HG03457 (cell line): ENCODE results near the gene GATA3.

ENCODE experiments used
- ATAC-seq: cut with Tn5 transposase; IDR thresholded peaks from one replicate; pipeline ENCODE4 v1.9.1; 2021; ENCODE audit warnings: moderate number of reproducible peaks; ENCODE audit not compliant: unreplicated experiment

The GATA3 gene

DNA sequence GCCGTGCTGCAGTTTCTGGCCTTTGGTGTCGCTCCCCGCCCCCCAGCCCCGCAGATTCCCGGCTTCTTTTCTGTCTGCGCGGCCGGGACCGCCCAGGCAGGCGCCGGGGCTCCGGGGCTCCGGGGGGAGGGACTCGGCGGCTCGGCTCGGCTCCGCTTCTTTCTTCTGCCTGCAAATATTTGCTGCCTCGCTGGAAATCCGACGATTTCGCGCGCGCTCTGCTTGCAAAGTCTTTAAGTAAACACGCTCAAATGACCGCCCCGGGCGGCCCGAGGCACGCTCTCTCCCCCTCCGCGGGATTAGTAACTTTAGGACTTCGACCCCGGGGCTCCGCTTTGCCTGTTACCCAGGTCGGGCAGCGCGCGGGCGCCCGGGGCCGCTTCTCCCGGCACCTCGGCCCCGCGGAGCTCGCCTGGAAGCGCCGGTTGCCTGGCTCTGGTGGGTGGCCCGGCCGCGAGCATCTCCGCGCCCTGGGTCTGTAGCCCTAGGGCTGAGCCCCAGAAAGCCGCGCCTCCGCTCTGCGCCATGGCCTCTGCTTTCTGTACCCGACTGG, 3.9 kb upstream of the GATA3 start:
- no peak for ATAC-seq

DNA sequence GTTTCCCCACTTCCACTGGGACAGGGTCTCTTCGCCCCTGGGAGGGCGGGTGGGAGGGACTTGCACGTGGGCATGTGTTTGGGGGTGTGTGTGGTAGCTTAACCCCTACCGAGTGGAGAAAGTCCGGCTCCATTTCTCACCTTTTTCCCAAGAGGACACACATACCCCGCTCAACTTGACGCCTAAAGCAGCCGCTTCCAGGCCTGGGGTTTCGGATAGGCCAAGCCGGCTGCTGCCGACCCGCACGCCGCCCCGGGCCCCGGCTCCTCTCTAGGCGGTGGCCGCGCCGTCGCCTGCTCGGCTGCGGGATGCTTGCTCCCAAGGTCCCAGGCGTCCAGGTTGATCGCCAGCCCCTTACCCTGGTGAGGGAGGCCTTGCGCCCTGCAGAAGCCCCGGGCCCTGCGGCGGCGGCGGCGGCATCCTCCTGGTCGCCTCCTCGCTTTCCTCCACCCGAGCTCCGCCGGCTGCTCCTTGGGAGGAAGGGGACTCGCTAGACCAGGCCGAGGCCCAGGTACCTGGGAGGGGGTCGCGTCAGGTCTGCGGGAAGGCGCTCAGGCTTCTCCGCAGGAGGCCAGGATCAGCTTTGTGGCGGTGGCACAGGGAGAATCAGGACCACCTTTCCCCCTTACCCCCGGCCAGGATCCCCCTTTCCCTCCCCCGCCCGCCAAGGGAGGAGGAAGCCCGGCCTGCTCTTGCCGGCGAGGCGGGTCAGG, 3.2 kb upstream of the GATA3 start:
- ATAC-seq, result no peak

DNA sequence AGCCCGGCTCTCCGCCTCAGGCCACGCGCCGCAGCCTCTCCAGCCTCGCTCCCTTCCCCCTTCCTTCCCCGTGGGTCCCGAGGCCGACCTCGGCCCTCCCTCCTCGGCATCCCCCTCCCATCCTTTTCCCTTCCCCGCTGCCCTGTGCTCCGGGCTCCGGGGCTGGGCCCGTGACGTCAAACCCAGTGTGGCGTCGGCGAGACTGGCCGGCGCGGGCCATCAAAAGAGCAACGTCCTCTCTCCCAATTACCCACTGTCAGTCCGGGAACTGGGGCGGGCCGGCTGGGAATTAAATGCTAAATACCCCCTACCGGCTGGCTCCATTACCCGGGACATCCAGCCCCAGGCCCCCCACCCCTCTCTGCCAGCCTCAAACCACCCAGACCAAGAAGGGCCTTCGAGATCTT, 2.6 kb upstream of the GATA3 start:
- no peak for ATAC-seq

DNA sequence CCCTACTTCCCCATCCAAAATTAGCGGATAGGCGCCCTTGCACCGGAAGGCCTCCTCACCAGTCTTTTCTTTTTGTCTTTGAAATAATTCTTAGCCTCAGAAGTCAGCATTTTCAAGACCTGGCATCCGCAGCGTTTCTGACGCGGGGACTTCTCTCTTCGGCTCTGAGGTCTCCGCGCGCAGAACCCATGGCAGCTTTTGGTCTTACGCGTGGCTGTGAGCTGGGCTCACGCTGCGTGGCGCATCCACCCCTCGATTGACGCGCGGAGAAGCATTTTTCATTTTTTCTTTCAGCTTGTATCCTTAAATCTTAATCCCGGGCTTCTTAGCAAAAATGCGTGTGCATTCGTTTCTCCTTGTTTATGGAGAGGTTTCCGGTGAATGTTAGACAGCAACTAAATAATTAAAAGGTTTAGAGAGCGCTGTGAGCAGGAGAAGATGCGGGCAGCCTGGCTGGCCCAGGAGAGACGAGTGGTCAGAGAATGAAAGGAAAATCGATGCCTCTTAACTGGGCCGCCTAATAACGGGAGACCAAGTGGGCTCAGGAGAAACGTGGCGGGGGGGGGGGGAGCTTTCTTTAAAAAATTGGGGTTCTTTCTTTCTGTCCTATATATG, 2.0 kb upstream of the GATA3 start:
- ATAC-seq, result no peak

DNA sequence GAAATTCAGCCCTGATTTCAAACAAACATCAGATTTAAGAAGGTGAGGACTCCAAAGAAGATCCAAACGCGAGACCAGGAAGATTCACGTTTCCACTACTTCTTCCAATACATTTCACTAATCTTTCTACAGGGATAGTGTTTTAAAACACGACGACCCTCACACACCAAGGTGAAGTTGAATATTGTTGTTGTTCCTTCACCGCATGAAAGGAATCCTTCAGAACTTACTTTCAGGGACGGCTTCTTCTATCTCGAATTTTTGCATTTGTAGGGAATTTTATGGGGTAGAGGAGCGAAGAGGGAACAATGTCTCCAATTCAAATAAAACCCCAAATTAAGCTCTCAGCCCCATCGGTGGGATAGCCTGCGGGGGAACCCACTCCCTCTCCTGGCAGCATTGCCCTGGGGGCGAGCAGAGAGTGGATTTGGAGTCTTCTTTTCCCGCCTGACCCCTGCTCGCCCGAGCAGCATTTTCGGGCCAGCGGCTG, 1.5 kb upstream of the GATA3 start:
- ATAC-seq, result no peak

DNA sequence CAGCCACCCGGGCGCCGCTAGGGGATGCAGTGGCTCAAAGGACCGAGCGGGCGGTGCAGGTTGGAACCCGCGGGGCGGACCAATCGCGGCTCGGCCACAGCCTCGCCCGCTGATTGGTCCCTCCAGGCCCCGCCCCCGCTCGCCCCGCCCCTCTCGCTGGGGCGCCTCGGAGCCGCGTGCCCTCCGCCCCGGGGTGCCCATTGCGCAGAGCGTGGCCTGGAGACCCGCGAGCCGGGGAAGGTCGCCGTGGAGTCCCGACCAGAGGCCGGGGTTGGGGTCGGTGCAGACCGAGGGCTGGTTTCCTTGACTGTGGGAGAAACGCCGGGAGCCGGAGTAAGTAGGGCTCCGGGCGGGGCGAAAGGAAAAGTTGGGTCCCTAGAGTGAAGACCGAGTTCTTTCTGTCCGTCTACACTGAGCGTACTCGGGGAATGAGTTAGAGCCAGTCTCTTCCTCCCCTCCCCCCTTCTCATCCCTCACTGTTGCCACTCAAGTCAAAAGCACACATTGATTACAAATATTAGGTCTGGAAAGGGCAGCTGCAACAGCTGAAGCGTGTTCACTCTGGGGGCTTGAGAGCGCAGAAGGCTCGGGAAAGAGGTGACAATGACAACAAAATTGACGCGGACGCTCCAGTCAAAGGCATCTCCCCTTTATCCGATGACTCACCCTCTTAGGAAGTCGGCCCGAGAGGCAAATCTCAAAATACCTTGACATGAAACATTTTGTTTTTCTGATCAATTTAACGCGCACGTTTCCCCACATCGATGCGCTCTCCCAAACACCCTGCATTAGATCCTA, 843 bp upstream of the GATA3 start:
- ATAC-seq, result peak; percentile 57

DNA sequence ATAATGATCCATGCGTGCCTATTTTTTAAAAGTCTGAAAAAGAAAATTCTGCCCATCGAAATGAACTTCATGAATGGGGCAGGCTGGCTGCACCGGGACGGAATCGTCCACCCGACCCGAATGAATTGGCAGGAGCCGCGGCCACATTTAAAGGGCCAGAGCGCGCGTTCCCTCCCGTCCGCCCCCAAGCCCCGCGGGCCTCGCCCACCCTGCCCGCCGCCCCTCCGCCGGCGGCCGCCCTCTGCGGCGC, 319 bp upstream of the GATA3 start:
- peak; percentile 4 for ATAC-seq

DNA sequence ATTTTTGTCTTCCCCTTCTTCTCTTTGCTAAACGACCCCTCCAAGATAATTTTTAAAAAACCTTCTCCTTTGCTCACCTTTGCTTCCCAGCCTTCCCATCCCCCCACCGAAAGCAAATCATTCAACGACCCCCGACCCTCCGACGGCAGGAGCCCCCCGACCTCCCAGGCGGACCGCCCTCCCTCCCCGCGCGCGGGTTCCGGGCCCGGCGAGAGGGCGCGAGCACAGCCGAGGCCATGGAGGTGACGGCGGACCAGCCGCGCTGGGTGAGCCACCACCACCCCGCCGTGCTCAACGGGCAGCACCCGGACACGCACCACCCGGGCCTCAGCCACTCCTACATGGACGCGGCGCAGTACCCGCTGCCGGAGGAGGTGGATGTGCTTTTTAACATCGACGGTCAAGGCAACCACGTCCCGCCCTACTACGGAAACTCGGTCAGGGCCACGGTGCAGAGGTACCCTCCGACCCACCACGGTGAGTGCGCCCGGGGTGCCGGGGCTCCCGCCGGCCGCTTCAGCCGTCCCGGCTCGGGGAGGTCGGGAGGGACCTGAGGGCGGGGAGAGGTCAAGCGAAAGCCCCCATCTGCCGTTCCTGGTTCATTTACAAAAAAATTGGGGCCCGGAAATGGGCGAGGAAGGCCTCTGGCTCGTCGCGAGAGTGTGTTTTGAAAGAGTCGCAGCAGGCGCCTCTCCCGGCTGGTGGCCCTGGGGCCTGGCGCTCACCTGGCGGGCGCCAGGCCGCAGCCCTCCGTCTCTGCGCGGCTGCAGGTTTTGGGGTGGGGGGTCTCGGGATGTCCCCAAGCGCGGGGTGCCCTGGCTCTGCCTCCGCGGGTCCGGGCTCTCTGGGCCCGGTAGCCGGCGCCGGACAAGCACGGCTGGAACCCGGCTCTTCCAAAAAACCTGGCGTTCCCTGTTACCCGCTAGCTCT, 1.2 kb downstream of the GATA3 start:
- no peak for ATAC-seq

DNA sequence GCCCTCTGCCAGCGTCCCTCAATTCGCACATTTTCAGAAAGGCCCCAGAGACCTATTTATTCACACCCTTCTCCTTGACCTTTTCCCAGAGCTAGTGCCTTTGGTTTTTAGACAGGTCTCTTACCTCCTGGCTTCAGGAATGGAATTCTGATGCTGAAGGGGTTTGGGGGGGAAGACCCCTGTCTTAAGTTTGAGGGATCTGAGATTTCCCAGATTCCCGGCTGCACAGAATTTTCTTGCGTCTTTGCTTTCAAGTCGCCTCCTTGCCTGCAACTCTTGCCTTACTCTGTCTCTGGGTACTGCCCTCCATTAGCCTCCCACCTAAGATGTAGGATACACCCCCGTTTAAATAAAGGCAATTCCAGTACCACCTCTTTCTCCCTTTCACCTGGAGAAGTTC, 1.9 kb downstream of the GATA3 start:
- no peak for ATAC-seq

DNA sequence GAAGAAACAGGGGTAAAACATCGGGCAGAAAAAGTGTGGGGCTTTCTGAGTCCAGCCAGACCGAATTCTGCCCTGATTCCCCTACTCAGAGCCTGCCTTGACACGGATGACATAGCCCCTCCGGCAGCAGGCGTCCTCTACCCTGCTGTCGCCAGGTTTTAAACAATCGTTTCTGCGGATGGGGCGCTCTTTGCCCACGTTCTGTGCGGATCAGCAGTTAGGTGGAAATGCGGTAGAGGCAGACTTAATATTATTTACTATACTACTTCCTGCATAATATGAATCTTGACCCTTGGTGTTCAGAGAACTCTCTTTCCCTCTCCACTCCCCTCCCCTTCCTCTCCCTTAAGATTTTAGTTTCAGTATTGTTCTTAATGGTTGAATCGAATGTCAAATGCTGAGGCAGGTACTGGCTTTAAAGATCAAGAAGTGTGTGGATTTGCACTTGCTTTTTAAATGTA, 2.4 kb downstream of the GATA3 start:
- ATAC-seq, result peak; percentile 27

DNA sequence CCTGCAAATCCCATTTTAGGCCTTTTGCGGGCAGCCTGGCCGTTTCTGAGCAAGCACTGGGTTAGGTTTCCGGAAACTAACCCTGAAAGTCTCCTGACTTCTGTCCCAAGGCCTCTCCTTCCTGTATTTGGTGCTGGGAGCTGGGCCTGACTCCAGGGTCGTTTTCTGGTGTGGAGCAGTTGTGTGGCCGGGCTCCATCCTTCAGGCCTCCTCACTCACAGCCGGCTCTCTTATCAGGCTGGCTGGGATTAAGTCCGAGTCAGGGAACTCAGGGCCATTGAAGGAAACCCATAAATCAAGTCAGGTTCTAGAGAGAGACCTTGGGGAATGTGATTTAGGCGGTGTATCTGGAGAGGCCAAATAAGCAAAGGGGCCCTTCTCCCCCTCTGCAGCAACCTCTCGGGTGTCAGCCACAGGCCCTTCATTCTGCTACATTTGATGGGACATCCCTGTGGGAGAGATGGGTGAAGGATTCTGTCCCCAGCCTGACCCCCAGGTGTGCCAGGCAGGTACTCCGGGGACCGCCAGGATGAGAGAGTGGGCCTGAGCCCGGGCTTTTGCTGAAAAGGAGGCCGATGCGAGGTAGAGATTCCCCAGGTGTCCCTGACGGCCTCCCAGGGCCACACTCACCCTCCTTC, 3.3 kb downstream of the GATA3 start:
- ATAC-seq, result no peak

DNA sequence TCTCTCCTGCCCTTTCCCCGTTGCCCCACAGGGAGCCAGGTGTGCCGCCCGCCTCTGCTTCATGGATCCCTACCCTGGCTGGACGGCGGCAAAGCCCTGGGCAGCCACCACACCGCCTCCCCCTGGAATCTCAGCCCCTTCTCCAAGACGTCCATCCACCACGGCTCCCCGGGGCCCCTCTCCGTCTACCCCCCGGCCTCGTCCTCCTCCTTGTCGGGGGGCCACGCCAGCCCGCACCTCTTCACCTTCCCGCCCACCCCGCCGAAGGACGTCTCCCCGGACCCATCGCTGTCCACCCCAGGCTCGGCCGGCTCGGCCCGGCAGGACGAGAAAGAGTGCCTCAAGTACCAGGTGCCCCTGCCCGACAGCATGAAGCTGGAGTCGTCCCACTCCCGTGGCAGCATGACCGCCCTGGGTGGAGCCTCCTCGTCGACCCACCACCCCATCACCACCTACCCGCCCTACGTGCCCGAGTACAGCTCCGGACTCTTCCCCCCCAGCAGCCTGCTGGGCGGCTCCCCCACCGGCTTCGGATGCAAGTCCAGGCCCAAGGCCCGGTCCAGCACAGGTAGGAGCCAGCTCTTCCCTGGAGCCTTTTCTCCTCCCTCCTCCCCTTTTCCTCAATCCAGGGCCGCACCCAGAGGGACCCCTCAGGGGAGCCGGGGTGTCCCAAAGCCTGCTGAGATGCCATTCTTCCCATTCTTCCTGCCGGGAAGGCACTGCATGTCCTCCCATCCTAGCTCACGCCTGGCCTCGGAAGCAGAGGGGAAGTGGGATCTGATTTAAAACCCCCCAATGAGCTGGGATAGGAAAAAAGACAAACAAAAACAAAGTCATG, 4.0 kb downstream of the GATA3 start:
- no peak for ATAC-seq

DNA sequence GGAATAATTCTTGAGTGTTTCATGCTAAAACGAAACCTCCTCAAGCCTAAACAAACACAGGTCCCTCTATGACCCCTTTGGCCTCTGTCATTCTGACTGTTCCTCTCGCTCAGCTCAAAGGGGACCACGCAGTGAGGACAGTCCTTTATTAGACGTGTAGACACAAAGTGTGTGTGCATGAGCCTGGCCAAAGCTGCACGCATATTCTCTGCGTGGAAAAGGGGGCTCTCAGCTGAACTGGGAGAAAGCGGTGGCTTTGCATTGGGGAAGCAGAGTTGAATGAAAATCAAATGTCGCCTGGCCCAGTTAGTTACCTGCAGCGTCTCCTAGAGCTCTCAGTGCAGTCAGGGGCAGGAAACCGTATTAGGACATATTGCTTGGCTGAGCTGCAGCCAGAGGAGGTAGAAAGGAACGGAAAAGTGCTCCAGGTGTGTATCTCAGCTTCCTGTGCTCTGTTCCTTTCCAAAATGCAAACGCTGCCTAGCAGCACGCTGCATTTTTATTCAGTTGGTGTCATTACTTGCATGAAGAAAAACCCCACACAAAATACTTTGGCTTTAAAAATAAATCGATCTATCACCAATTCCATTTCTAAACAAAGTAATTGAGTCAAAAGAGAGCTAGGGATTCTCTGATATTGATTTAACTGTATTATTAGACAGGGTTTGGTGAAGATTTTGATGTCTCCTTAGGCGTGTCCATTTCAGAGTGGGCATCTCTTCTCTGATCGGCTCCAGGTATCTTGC, 4.9 kb downstream of the GATA3 start:
- ATAC-seq, result no peak

DNA sequence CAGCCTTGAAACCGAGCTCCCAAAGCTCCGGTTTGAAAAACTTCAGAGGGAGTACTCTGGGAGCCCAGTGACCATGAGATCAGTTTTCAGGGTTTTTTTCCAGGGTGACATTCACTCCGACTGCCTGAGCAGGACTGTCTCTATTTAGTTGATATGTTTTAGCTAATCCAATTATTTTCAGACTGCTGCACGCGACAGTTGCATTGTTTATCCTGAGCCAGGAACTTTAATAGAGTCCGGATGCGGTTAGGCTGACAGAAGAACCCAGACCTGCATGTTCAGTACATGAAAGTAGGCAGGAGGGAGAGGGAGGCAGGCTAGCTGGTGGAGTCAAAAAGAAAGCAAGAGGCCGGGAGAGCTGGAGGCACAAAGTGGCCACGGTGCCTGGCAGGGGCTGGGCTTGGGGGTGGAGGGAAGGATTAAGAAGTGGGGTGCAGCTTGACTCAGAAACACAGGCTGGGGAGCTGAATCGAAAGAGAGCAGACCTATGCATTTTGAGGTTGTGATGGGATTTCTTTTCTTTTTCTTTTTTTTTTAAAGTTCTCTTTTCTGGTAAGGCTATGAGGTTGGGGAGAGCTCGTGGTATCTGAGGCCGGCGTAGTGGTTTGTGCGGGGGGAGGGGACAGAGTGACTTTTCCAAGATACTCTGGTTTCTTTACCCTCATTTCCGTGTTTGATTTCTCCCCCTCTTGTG, 5.7 kb downstream of the GATA3 start:
- ATAC-seq, result peak; percentile 43

DNA sequence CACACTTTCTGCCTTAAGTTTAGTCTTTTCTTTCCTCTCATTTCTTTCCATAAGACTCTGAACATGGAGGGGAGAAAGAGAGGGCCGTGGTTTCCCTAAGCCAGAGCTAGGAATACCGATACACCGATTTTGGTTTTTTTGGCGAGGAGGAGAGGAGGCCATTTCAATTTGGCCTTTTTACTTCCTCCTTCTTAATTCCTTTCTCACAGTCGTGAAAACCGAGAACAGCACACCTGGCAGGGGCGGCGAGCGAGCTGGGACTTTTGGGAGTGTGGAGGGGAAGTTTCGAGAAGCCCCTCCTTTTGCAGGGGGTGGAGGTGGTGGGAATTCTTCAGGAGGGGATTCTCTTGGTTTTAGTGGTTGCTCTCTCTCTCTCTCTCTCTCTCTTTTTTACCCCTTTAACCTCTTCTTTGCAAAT, 6.2 kb downstream of the GATA3 start:
- no peak for ATAC-seq

DNA sequence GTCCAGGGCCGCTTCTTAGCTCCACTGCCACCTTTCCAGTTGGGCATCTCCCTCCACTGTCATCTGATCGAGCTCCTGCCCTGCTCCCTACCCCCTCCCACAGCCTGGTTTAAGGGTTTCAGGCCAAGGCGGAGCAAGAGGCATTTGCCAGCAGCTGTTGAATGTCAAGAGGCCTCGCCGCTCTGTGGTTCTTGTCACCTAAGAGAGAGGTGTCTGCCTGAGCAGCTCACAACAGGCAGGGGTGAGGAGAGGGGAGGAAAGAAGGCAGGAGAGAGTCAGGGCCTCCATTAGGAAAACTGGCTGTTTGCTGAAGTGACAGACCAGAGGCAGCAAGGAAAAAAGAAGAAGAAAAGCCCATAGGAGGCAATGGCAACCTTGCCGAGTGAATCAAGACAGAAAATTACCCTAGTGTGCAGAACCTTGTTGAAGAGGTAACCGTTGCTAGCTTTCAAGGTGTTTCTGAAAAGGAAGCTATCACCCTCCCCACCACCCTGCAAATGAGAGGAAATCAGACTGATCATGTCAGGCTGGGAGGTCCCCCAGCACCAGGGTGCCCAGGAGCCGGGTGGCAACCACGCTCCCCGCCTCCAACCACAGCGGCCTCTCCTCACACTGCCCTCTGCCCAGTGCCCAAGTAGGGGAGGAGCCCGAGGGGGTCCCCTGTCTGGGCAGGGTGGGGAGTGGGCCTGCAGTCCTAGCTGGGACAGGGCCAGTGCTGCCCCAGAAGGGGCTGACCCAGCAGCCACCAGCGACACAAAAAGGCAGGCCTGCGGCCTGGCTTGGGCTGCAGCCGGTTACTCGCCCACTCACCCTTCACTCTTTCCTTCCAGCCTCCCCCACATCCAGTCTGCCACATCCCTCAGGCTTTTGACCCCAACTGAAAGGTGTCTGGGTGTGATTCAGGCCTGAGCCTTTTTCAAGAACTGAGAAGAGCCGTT, 7.1 kb downstream of the GATA3 start:
- no peak for ATAC-seq
